Measurements from ENCODE around the gene RRP12.

RRP12 gene

DNA sequence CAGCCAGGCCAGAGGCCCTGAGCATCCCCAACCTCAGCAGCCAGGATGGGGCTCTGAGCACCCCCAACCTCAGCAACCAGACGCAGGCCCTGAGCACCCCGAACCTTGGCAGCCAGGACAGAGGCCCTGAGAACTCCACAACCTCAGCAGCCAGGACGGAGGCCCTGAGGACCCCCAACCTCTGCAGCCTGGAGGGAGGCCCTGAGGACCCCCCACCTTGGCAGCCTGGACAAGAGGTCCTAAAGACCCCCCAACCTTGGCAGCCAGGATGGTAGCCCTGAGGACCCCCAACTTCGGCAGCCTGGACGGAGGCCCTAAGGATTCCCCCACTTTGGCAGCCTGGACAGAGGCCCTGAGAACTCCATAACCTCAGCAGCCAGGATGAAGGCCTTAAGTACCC lies 17.0 kb downstream of the RRP12 start:
- no peak overlapping the region for H3K23ac ChIP-seq (ENCODE audit: low read length in 2 of 2)
- no peak overlapping the region for H2BK15ac ChIP-seq (ENCODE audit: low read depth, poor library complexity, severe bottlenecking)
- H3K27ac ChIP-seq (ENCODE audit: low read length, poor library complexity, severe bottlenecking), result no peak overlapping the region
- H2AK5ac ChIP-seq (ENCODE audit: low read length, severe bottlenecking), result no peak overlapping the region
- H4K8ac ChIP-seq (ENCODE audit: low read length), result no peak overlapping the region
- no peaks in the 10 kb centered on the region for H3K9me3 ChIP-seq (ENCODE audit: control insufficient read depth, low read length)
- peaks cover 3% of the 10 kb centered on the region for H3K4me1 ChIP-seq (ENCODE audit: control insufficient read depth, insufficient read depth, low read depth, low read length)
- no peak overlapping the region for H2BK120ac ChIP-seq (ENCODE audit: low read depth, low read length)
- no peak overlapping the region for H3K4me2 ChIP-seq (ENCODE audit: low read length, poor library complexity, severe bottlenecking)
- 93% methylated on average over 5 of the region's 5 CpGs for WGBS
- peaks cover 5% of the 10 kb centered on the region for H3K79me1 ChIP-seq (replicated peaks; ENCODE audit: low read length, poor library complexity, severe bottlenecking)
- no peak overlapping the region for H3K9ac ChIP-seq (ENCODE audit: low read length)
- no peak overlapping the region for H4K91ac ChIP-seq (ENCODE audit: low read length)
- H3K4ac ChIP-seq (ENCODE audit: low read depth in 1 of 2, low read length in 2 of 2), result no peak overlapping the region
- H2BK5ac ChIP-seq (ENCODE audit: low read depth, low read length, poor library complexity, severe bottlenecking), result no peak overlapping the region
- no peak overlapping the region for H3K14ac ChIP-seq (ENCODE audit: low read length in 2 of 2)
- H3K36me3 ChIP-seq (ENCODE audit: control insufficient read depth in 1 of 2, insufficient read depth in 2 of 2, low read depth in 1 of 2, low read length in 2 of 2), result peaks cover 70 to 78% of the 10 kb centered on the region in 2 experiments
- no peak overlapping the region for H3K18ac ChIP-seq (ENCODE audit: low read depth in 1 of 2, low read length in 2 of 2)
- no peak overlapping the region for H2BK12ac ChIP-seq (ENCODE audit: low read length in 2 of 2)
- H3K4me3 ChIP-seq (ENCODE audit: insufficient read depth in 1 of 2, low read depth in 1 of 2, low read length in 2 of 2), result no peak overlapping the region
- no peaks in the 10 kb centered on the region for H3K27me3 ChIP-seq (ENCODE audit: control insufficient read depth in 1 of 2, insufficient read depth in 1 of 2, low read length in 2 of 2)
- no peak overlapping the region for H2AFZ ChIP-seq (ENCODE audit: low read depth, low read length)
- DNase-seq, result no peak

DNA sequence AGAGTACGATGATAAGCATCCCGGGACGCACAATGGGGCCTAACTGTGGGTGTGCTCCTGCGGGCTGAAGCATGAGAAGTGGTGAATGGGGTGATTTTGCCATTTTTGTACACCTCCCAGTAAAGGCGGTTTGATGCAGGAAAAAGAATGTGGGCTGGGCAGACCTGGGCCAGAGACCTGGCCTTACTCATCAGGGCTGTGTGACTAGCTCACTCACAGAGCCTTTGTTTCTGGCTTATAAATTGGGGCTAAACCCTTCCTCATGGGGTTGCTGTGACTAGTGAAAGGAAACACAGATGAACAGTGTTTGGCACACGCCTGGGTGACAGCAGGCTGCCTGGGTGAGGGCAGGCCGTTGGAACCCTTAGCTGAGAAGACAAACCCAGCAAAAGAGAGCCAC lies 18.0 kb downstream of the RRP12 start:
- Histone ChIP-seq H3K79me1 (replicated peaks; ENCODE audit: low read length, poor library complexity, severe bottlenecking) (peaks cover 3% of the 10 kb centered on the region), H3K18ac (ENCODE audit: low read depth in 1 of 2, low read length in 2 of 2) (no peak overlapping the region), H3K27me3 (ENCODE audit: control insufficient read depth in 1 of 2, insufficient read depth in 1 of 2, low read length in 2 of 2) (no peaks in the 10 kb centered on the region), H3K23ac (ENCODE audit: low read length in 2 of 2) (no peak overlapping the region), H3K9ac (ENCODE audit: low read length) (no peak overlapping the region), H4K8ac (ENCODE audit: low read length) (no peak overlapping the region), H2BK120ac (ENCODE audit: low read depth, low read length) (no peak overlapping the region), H3K4me1 (ENCODE audit: control insufficient read depth, insufficient read depth, low read depth, low read length) (peaks cover 3% of the 10 kb centered on the region), H2BK15ac (ENCODE audit: low read depth, poor library complexity, severe bottlenecking) (no peak overlapping the region), H2AK5ac (ENCODE audit: low read length, severe bottlenecking) (no peak overlapping the region), H3K27ac (ENCODE audit: low read length, poor library complexity, severe bottlenecking) (no peak overlapping the region), H3K36me3 (ENCODE audit: control insufficient read depth in 1 of 2, insufficient read depth in 2 of 2, low read depth in 1 of 2, low read length in 2 of 2) (peaks cover 65 to 78% of the 10 kb centered on the region in 2 experiments), H4K91ac (ENCODE audit: low read length) (no peak overlapping the region), H3K4me2 (ENCODE audit: low read length, poor library complexity, severe bottlenecking) (no peak overlapping the region), H2AFZ (ENCODE audit: low read depth, low read length) (no peak overlapping the region), H2BK12ac (ENCODE audit: low read length in 2 of 2) (no peak overlapping the region), H3K4ac (ENCODE audit: low read depth in 1 of 2, low read length in 2 of 2) (no peak overlapping the region), H3K9me3 (ENCODE audit: control insufficient read depth, low read length) (no peaks in the 10 kb centered on the region), H2BK5ac (ENCODE audit: low read depth, low read length, poor library complexity, severe bottlenecking) (no peak overlapping the region), H3K4me3 (ENCODE audit: insufficient read depth in 1 of 2, low read depth in 1 of 2, low read length in 2 of 2) (no peak overlapping the region), H3K14ac (ENCODE audit: low read length in 2 of 2) (no peak overlapping the region)
- WGBS, result over 99% methylated on average over 7 of the region's 7 CpGs
- no peak for DNase-seq

DNA sequence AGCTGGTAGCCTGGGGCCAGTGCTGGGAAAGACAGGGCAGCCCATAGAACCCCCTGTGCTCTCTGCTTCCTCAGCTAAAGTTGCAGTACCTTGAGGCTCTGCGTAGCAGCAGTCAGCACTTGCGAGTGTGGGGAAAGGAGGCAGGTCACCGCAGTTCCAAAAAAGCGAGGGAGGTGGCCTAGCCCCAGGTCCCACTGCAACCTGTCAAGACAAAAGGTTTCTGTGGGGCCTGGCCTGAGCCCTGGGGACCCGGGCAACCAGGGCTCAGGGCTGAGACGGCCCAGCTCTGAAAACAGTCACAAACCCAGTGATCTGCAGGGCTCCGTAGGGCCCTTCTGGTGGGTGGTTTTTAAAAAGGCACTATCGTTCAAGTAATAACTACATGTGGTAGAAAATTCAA lies 19.5 kb downstream of the RRP12 start:
- no peaks in the 10 kb centered on the region for H3K27me3 ChIP-seq (ENCODE audit: control insufficient read depth in 1 of 2, insufficient read depth in 1 of 2, low read length in 2 of 2)
- H3K4me1 ChIP-seq (ENCODE audit: control insufficient read depth, insufficient read depth, low read depth, low read length), result peaks cover 3% of the 10 kb centered on the region
- no peak overlapping the region for H4K91ac ChIP-seq (ENCODE audit: low read length)
- H3K14ac ChIP-seq (ENCODE audit: low read length in 2 of 2), result no peak overlapping the region
- no peak overlapping the region for H4K8ac ChIP-seq (ENCODE audit: low read length)
- H3K18ac ChIP-seq (ENCODE audit: low read depth in 1 of 2, low read length in 2 of 2), result no peak overlapping the region
- H2BK5ac ChIP-seq (ENCODE audit: low read depth, low read length, poor library complexity, severe bottlenecking), result no peak overlapping the region
- peaks cover 72 to 80% of the 10 kb centered on the region in 2 experiments for H3K36me3 ChIP-seq (ENCODE audit: control insufficient read depth in 1 of 2, insufficient read depth in 2 of 2, low read depth in 1 of 2, low read length in 2 of 2)
- no peak overlapping the region for H3K4me2 ChIP-seq (ENCODE audit: low read length, poor library complexity, severe bottlenecking)
- no peak for DNase-seq
- no peak overlapping the region for H3K9ac ChIP-seq (ENCODE audit: low read length)
- H3K23ac ChIP-seq (ENCODE audit: low read length in 2 of 2), result no peak overlapping the region
- H2AK5ac ChIP-seq (ENCODE audit: low read length, severe bottlenecking), result no peak overlapping the region
- H3K4ac ChIP-seq (ENCODE audit: low read depth in 1 of 2, low read length in 2 of 2), result no peak overlapping the region
- H3K79me1 ChIP-seq (replicated peaks; ENCODE audit: low read length, poor library complexity, severe bottlenecking), result peaks cover 3% of the 10 kb centered on the region
- no peak overlapping the region for H3K4me3 ChIP-seq (ENCODE audit: insufficient read depth in 1 of 2, low read depth in 1 of 2, low read length in 2 of 2)
- no peak overlapping the region for H2AFZ ChIP-seq (ENCODE audit: low read depth, low read length)
- no peaks in the 10 kb centered on the region for H3K9me3 ChIP-seq (ENCODE audit: control insufficient read depth, low read length)
- no peak overlapping the region for H2BK15ac ChIP-seq (ENCODE audit: low read depth, poor library complexity, severe bottlenecking)
- no peak overlapping the region for H2BK12ac ChIP-seq (ENCODE audit: low read length in 2 of 2)
- WGBS, result 89% methylated on average over 8 of the region's 8 CpGs
- H3K27ac ChIP-seq (ENCODE audit: low read length, poor library complexity, severe bottlenecking), result no peak overlapping the region
- no peak overlapping the region for H2BK120ac ChIP-seq (ENCODE audit: low read depth, low read length)

DNA sequence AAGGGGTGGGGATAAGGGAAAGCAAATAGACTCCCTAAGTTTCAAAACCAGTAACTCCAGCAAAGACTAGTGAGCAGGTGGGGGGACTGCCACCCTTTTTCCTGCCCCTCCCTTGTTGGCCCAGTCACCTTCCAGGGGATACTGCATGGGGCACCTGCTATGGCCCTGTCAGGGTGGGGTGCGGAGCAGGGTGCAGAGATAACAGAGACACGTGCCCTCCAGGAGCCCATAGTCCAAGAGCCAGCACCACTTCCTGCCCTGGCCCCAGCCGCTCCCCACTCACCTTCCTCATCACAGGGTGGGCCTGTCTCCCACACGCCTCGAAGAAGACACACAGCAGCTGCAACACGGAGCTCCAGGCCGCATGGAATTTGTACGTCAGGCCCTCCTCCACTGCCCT lies 20.6 kb downstream of the RRP12 start:
- H3K27ac ChIP-seq (ENCODE audit: low read length, poor library complexity, severe bottlenecking), result no peak overlapping the region
- no peak overlapping the region for H3K14ac ChIP-seq (ENCODE audit: low read length in 2 of 2)
- H2BK15ac ChIP-seq (ENCODE audit: low read depth, poor library complexity, severe bottlenecking), result no peak overlapping the region
- no peak overlapping the region for H2AK5ac ChIP-seq (ENCODE audit: low read length, severe bottlenecking)
- no peaks in the 10 kb centered on the region for H3K9me3 ChIP-seq (ENCODE audit: control insufficient read depth, low read length)
- no peak overlapping the region for H3K23ac ChIP-seq (ENCODE audit: low read length in 2 of 2)
- no peaks in the 10 kb centered on the region for H3K79me1 ChIP-seq (replicated peaks; ENCODE audit: low read length, poor library complexity, severe bottlenecking)
- no peak overlapping the region for H2BK5ac ChIP-seq (ENCODE audit: low read depth, low read length, poor library complexity, severe bottlenecking)
- no peak overlapping the region for H2BK12ac ChIP-seq (ENCODE audit: low read length in 2 of 2)
- H3K4me2 ChIP-seq (ENCODE audit: low read length, poor library complexity, severe bottlenecking), result no peak overlapping the region
- peaks cover 69 to 78% of the 10 kb centered on the region in 2 experiments for H3K36me3 ChIP-seq (ENCODE audit: control insufficient read depth in 1 of 2, insufficient read depth in 2 of 2, low read depth in 1 of 2, low read length in 2 of 2)
- H3K4ac ChIP-seq (ENCODE audit: low read depth in 1 of 2, low read length in 2 of 2), result no peak overlapping the region
- H3K4me3 ChIP-seq (ENCODE audit: insufficient read depth in 1 of 2, low read depth in 1 of 2, low read length in 2 of 2), result no peak overlapping the region
- no peak overlapping the region for H4K91ac ChIP-seq (ENCODE audit: low read length)
- no peak overlapping the region for H3K18ac ChIP-seq (ENCODE audit: low read depth in 1 of 2, low read length in 2 of 2)
- no peaks in the 10 kb centered on the region for H3K27me3 ChIP-seq (ENCODE audit: control insufficient read depth in 1 of 2, insufficient read depth in 1 of 2, low read length in 2 of 2)
- DNase-seq, result no peak
- no peak overlapping the region for H2BK120ac ChIP-seq (ENCODE audit: low read depth, low read length)
- peaks cover 3% of the 10 kb centered on the region for H3K4me1 ChIP-seq (ENCODE audit: control insufficient read depth, insufficient read depth, low read depth, low read length)
- no peak overlapping the region for H4K8ac ChIP-seq (ENCODE audit: low read length)
- no peak overlapping the region for H3K9ac ChIP-seq (ENCODE audit: low read length)
- no peak overlapping the region for H2AFZ ChIP-seq (ENCODE audit: low read depth, low read length)
- WGBS, result 97% methylated on average over 8 of the region's 8 CpGs

All from mesenchymal stem cell (in vitro differentiated cells and primary cell).